GM06990 (cell line): ENCODE measurements around the gene OR10A4.

Experiments used
- DNase-seq: peaks from one replicate; pipeline ENCODE4 v3.0.0-alpha.2; 2011; ENCODE audit not compliant: insufficient read length; ENCODE audit errors: extremely low read depth
- H3K27me3 ChIP-seq: replicated peaks from 2 replicates; pipeline ENCODE4 v1.6.0; 2011; ENCODE audit warnings: low read length; ENCODE audit not compliant: control insufficient read depth, insufficient read depth
- H3K36me3 ChIP-seq: 2 replicates; pipeline ENCODE4 v1.5.1; 2011; ENCODE audit warnings: low read length; ENCODE audit not compliant: control insufficient read depth, insufficient read depth
- H3K4me3 ChIP-seq: replicated peaks from 2 replicates; pipeline ENCODE4 v1.5.1; 2011; ENCODE audit warnings: low read depth, mild to moderate bottlenecking, control low read depth, low read length
- TF ChIP-seq, protein P1 (sequence below): IDR thresholded peaks from 2 replicates; pipeline ENCODE4 v1.5.1; 2011; ENCODE audit warnings: low read length, control low read depth, mild to moderate bottlenecking, inconsistent platforms; ENCODE audit not compliant: insufficient read depth, poor library complexity, severe bottlenecking

The OR10A4 gene, protein sequence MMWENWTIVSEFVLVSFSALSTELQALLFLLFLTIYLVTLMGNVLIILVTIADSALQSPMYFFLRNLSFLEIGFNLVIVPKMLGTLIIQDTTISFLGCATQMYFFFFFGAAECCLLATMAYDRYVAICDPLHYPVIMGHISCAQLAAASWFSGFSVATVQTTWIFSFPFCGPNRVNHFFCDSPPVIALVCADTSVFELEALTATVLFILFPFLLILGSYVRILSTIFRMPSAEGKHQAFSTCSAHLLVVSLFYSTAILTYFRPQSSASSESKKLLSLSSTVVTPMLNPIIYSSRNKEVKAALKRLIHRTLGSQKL

DNA sequence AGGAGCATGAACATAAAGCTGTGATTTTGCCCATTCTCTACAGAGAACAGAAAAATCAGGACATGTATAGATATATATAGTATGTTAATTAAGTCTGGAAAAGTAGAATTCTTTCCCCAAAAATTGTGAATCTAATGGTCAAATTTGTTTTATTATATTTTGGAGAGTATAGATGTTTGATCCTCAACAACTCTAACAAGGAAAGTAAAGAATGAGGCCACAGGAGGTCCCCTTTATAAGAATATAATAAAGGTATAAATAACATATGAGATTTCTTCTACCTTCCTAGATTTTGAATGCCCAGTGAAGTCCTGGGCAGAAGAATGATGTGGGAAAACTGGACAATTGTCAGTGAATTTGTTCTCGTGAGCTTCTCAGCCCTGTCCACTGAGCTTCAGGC is at the start of gene OR10A4:
TSS of gene OR10A4 (plus strand) at position 301 of the 400 bp plus-strand sequence. CDS start at position 324, 23 bp downstream.
- TF ChIP-seq, protein P1, sequence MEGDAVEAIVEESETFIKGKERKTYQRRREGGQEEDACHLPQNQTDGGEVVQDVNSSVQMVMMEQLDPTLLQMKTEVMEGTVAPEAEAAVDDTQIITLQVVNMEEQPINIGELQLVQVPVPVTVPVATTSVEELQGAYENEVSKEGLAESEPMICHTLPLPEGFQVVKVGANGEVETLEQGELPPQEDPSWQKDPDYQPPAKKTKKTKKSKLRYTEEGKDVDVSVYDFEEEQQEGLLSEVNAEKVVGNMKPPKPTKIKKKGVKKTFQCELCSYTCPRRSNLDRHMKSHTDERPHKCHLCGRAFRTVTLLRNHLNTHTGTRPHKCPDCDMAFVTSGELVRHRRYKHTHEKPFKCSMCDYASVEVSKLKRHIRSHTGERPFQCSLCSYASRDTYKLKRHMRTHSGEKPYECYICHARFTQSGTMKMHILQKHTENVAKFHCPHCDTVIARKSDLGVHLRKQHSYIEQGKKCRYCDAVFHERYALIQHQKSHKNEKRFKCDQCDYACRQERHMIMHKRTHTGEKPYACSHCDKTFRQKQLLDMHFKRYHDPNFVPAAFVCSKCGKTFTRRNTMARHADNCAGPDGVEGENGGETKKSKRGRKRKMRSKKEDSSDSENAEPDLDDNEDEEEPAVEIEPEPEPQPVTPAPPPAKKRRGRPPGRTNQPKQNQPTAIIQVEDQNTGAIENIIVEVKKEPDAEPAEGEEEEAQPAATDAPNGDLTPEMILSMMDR, result no peak
- H3K36me3 ChIP-seq, result no peaks in the 10 kb centered on the region
- no peak within 1 kb of the TSS for H3K4me3 ChIP-seq
- no peaks in the 10 kb centered on the region for H3K27me3 ChIP-seq
- no peak for DNase-seq

DNA sequence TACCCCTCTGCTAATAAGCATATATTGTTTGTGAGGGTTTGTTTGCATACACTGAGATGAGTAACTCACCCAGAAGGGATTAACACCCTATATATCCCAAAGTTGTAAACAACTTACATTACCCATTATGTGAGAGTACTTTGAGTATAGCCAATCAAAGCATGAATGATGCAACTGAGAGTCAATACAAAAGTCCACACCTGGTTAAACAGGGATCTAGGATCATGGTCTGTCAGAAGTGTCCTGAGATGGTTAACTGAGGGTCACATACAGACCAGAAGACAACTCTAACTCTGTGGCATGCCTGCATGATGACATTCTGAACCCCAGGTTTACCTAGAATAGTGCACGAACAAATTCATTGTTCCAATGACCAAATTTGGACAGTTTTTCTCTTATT is 48.3 kb upstream of the OR10A4 start:
- no peak overlapping the region for H3K4me3 ChIP-seq
- H3K36me3 ChIP-seq, result no peaks in the 10 kb centered on the region
- no peak for DNase-seq
- TF ChIP-seq, protein P1, result no peak
- H3K27me3 ChIP-seq, result no peaks in the 10 kb centered on the region

DNA sequence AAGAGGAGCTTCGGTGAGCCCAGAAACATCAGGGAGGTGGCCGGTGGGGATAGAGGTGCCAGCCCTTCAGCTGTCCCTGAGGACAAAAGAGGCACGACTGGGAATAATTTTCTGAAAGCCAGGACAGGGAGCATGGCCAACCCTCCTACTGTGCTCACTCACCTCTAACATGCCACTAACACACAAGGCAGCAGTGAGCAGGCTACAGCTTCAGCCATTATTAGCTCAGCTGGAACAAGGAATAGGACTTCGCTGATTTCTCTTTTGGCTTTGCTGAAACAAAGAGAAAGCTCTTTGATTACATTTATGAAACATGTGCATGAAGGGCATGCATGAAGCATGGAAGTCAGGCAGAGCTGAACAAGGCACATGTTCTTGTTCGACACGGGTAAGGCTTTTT is 43.1 kb upstream of the OR10A4 start:
- no peaks in the 10 kb centered on the region for H3K36me3 ChIP-seq
- no peak for DNase-seq
- no peak overlapping the region for H3K4me3 ChIP-seq
- no peaks in the 10 kb centered on the region for H3K27me3 ChIP-seq
- TF ChIP-seq, protein P1, result no peak

DNA sequence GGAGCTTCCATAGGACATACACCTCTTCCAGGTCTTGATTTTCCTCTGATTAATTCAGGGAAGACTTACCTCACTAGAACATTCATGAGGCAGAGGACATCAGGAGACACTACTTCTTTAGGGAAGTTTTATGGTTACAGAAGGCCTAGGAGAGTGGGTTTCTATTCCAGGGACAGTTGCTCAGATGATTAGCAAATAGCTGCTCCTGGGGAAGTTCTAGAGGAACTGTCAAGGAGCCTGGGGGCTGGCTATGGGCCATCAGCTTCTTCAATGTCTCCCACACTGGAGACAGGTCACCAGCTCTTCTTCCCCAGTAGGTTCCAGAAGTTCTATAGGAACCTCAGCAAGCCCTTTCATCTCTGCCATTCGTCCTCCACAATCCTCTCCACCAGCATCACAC is 42.4 kb upstream of the OR10A4 start:
- no peaks in the 10 kb centered on the region for H3K27me3 ChIP-seq
- H3K4me3 ChIP-seq, result no peak overlapping the region
- TF ChIP-seq, protein P1, result no peak
- H3K36me3 ChIP-seq, result no peaks in the 10 kb centered on the region
- no peak for DNase-seq

DNA sequence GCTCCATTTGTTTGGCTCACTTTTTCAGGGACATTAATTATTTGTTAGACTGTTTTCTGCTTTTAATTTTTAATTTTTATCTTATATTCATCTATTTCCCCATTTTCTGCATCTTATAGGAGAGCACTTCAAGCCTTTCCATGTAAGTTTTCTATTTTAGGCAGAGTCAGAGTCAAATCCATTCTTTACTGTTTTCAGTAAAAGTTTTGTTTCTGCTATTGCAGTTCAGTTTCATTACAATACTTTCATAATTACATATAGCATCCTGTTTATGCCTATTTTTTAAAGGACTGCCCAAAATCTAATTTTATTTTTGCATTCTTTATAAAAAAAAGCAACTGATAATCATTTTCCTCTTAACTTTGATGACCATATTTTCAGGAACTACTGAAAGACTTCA is 34.7 kb upstream of the OR10A4 start:
- peak; percentile 26 for DNase-seq
- H3K4me3 ChIP-seq, result no peak overlapping the region
- no peaks in the 10 kb centered on the region for H3K36me3 ChIP-seq
- no peaks in the 10 kb centered on the region for H3K27me3 ChIP-seq
- TF ChIP-seq, protein P1, result no peak

DNA sequence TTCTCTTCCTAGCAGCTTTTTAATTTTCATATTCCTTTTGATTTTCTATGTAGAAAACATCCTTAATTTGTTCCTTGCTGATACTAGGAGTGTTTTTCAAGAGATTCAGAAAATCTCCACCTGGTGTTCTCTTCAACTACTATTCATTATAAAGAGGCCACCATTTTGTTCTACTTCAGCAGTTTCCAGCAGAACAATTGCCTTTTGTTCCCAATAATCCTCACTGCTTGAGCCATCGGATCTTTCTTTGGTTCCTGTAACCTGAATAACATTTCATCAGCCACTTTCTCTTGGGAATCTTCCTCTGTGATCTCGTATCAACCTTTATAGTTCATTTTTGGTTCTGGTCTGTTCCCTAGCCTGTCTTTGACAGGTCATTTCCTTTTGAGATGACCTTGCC is 32.8 kb upstream of the OR10A4 start:
- TF ChIP-seq, protein P1, result no peak
- H3K4me3 ChIP-seq, result no peak overlapping the region
- H3K36me3 ChIP-seq, result no peaks in the 10 kb centered on the region
- DNase-seq, result no peak
- H3K27me3 ChIP-seq, result no peaks in the 10 kb centered on the region
